ENCODE results near the gene PIGU. TPM values are rescaled to one million over a fixed set of nuclear protein-coding genes. Genes with fewer than 3 reads are reported as not detected.

Gene PIGU
- total RNA-seq, 1 experiment from 2014 or later: 25.1 TPM

- Histone ChIP-seq H3K27ac (ENCODE audit: low read depth, low read length) (no peak overlapping the region), H2AFZ (ENCODE audit: low read depth, low read length, poor library complexity, severe bottlenecking) (no peak overlapping the region), H3K4me3 (replicated peaks in 1 of 2; ENCODE audit: low read depth in 1 of 2, low read length in 2 of 2) (no peak overlapping the region), H3K36me3 (ENCODE audit: control insufficient read depth in 1 of 2, insufficient read depth in 2 of 2, low read length in 2 of 2) (no peaks in the 10 kb centered on the region; a peak in 1 of 4 replicates), H3K4me1 (ENCODE audit: control insufficient read depth in 1 of 2, insufficient read depth in 2 of 2, low read length in 2 of 2) (0 out of 4 replicates have a peak, but pooled peaks cover 0 to 3% of the 10 kb centered on the region in 2 experiments), H3K9me3 (ENCODE audit: control insufficient read depth in 1 of 2, insufficient read depth in 1 of 2, low read depth in 1 of 2, low read length in 2 of 2) (no peaks in the 10 kb centered on the region), H3K4me2 (ENCODE audit: low read length) (no peak overlapping the region), H3K9me2 (ENCODE audit: insufficient read depth) (no peaks in the 10 kb centered on the region), H3K27me3 (ENCODE audit: insufficient read depth, low read length) (no peaks in the 10 kb centered on the region), H3K79me2 (ENCODE audit: insufficient read depth, low read length) (no peaks in the 10 kb centered on the region), H4K20me1 (ENCODE audit: insufficient read depth) (no peaks in the 10 kb centered on the region), H3K9ac (ENCODE audit: low read length) (no peak overlapping the region)
- TF ChIP-seq CTCF (IDR thresholded peaks at IDR 0.05 in 2 of 3, conservative IDR thresholded peaks at IDR 0.05 in 1 of 3; ENCODE audit: borderline replicate concordance in 1 of 3, insufficient read depth in 1 of 3, low read depth in 2 of 3, low read length in 2 of 3) (no peak), SIN3A (IDR thresholded peaks at IDR 0.05; ENCODE audit: low read depth) (no peak), EZH2phosphoT487 (IDR thresholded peaks at IDR 0.05; ENCODE audit: borderline replicate concordance) (no peak), SRF (IDR thresholded peaks at IDR 0.05; ENCODE audit: low read depth) (no peak), FOSL1 (IDR thresholded peaks at IDR 0.05; ENCODE audit: low read depth) (no peak), SP1 (IDR thresholded peaks at IDR 0.05; ENCODE audit: low read depth) (no peak), EZH2 (IDR thresholded peaks at IDR 0.05) (no peak), POLR2AphosphoS5 (IDR thresholded peaks at IDR 0.05; ENCODE audit: low read depth, low read length) (no peak), POLR2A (IDR thresholded peaks at IDR 0.05; ENCODE audit: borderline replicate concordance, extremely low read depth, insufficient read depth, insufficient read length) (no peak), JUND (IDR thresholded peaks at IDR 0.05) (no peak), ZNF274 (IDR thresholded peaks at IDR 0.05; ENCODE audit: low read depth, low read length) (no peak), YY1 (IDR thresholded peaks at IDR 0.05; ENCODE audit: extremely low read depth, insufficient replicate concordance, low read depth, low read length) (no peak), CBX3 (IDR thresholded peaks at IDR 0.05; ENCODE audit: low read depth) (no peak), MAX (IDR thresholded peaks at IDR 0.05) (no peak), EGR1 (IDR thresholded peaks at IDR 0.05; ENCODE audit: low read depth) (no peak), ZFX (IDR thresholded peaks at IDR 0.05) (no peak), ELF1 (IDR thresholded peaks at IDR 0.05; ENCODE audit: borderline replicate concordance, low read depth) (no peak)
- TF ChIP-seq, protein P1, sequence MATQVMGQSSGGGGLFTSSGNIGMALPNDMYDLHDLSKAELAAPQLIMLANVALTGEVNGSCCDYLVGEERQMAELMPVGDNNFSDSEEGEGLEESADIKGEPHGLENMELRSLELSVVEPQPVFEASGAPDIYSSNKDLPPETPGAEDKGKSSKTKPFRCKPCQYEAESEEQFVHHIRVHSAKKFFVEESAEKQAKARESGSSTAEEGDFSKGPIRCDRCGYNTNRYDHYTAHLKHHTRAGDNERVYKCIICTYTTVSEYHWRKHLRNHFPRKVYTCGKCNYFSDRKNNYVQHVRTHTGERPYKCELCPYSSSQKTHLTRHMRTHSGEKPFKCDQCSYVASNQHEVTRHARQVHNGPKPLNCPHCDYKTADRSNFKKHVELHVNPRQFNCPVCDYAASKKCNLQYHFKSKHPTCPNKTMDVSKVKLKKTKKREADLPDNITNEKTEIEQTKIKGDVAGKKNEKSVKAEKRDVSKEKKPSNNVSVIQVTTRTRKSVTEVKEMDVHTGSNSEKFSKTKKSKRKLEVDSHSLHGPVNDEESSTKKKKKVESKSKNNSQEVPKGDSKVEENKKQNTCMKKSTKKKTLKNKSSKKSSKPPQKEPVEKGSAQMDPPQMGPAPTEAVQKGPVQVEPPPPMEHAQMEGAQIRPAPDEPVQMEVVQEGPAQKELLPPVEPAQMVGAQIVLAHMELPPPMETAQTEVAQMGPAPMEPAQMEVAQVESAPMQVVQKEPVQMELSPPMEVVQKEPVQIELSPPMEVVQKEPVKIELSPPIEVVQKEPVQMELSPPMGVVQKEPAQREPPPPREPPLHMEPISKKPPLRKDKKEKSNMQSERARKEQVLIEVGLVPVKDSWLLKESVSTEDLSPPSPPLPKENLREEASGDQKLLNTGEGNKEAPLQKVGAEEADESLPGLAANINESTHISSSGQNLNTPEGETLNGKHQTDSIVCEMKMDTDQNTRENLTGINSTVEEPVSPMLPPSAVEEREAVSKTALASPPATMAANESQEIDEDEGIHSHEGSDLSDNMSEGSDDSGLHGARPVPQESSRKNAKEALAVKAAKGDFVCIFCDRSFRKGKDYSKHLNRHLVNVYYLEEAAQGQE (IDR thresholded peaks at IDR 0.05; ENCODE audit: low read depth): no peak
- TF ChIP-seq, protein P2, sequence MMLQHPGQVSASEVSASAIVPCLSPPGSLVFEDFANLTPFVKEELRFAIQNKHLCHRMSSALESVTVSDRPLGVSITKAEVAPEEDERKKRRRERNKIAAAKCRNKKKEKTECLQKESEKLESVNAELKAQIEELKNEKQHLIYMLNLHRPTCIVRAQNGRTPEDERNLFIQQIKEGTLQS (IDR thresholded peaks at IDR 0.05): no peak
- no peak for ATAC-seq
- POLR2A ChIA-PET: no interaction called here
- intact Hi-C loops (cut with micrococcal nuclease): no loop called here
- RAD21 ChIA-PET (ENCODE audit: low non-redundant PET in 1 of 2, low total read pairs in 2 of 2, uncharacterized antibody in 2 of 2, unreplicated experiment in 2 of 2): no interaction called here
- CTCF ChIA-PET: no interaction called here
- no peak for DNase-seq (ENCODE audit: low read depth, low spot score)
- no TSS peak for BruUV-seq (replicated peaks)
These were observed 49.4 kb downstream of the PIGU start for GRCh38 chr20:34627458-34627857.
